ENCODE measurements around the gene KLHL35. TPM values are rescaled to one million over a fixed set of nuclear protein-coding genes. Genes with fewer than 3 reads are reported as not detected.

Gene KLHL35
- total RNA-seq, 1 experiment from 2014 or later: 0.83 TPM

- Histone ChIP-seq H3K4ac (ENCODE audit: low read depth, low read length) (no peak overlapping the region), H3K9me3 (ENCODE audit: control insufficient read depth, low read depth, low read length) (peaks cover under 1% of the 10 kb centered on the region), H3K18ac (ENCODE audit: insufficient read length, low read depth, low read length) (no peak overlapping the region), H2BK12ac (ENCODE audit: insufficient read length, low read depth, low read length) (no peak overlapping the region), H3K56ac (ENCODE audit: insufficient read length, low read depth, low read length) (no peak overlapping the region), H4K5ac (ENCODE audit: insufficient read length, low read depth, low read length) (no peak overlapping the region), H2BK5ac (ENCODE audit: insufficient read length, low read length) (no peak overlapping the region), H3K4me2 (ENCODE audit: insufficient read depth, insufficient read length, low read length) (no peak overlapping the region), H3K79me2 (ENCODE audit: insufficient read depth, low read length) (no peaks in the 10 kb centered on the region), H3K27me3 (ENCODE audit: insufficient read depth, low read length) (peaks cover 2% of the 10 kb centered on the region; the same call in 1 of the 2 replicates), H3K79me1 (ENCODE audit: insufficient read depth, low read depth, low read length, poor library complexity, severe bottlenecking) (no peaks in the 10 kb centered on the region), H3K4me1 (ENCODE audit: insufficient read depth, low read length) (no peaks in the 10 kb centered on the region), H3K23ac (ENCODE audit: insufficient read length, low read depth, low read length) (no peak overlapping the region), H2BK120ac (ENCODE audit: low read depth, low read length, poor library complexity, severe bottlenecking) (no peak overlapping the region), H2AK5ac (ENCODE audit: insufficient read length, low read length) (no peak overlapping the region), H3T11ph (ENCODE audit: low read length) (no peak overlapping the region), H3K9ac (ENCODE audit: extremely low read depth, insufficient read length, low read length) (no peak overlapping the region), H2BK15ac (ENCODE audit: low read depth, low read length) (no peak overlapping the region), H2BK20ac (ENCODE audit: low read depth, low read length, poor library complexity, severe bottlenecking) (no peak overlapping the region), H4K20me1 (ENCODE audit: control insufficient read depth, insufficient read depth, insufficient read length) (no peaks in the 10 kb centered on the region), H3K23me2 (ENCODE audit: insufficient read length, low read depth, low read length, poor library complexity, severe bottlenecking) (no peaks in the 10 kb centered on the region), H3K14ac (ENCODE audit: insufficient read depth, low read length) (no peak overlapping the region), H4K91ac (ENCODE audit: insufficient read length, low read depth, low read length) (no peak overlapping the region), H3K27ac (ENCODE audit: insufficient read length, low read depth, low read length) (no peak overlapping the region), H2AFZ (ENCODE audit: low read length) (no peak overlapping the region), H4K8ac (replicated peaks; ENCODE audit: insufficient read length, low read depth, low read length) (no peak overlapping the region)
- Mint-ChIP-seq H3K36me3 (ENCODE audit: insufficient read depth in 1 of 3, low read depth in 3 of 3) (peaks cover 14 to 18% (median 17%) of the 10 kb centered on the region in 3 experiments), H3K4me1 (peaks cover 10 to 16% of the 10 kb centered on the region in 2 experiments), H3K27ac (peak overlapping the region in 1 of 3 experiments; percentile 86; a peak in 1 of 7 replicates), H3K27me3 (ENCODE audit: low read depth) (peaks cover 15% of the 10 kb centered on the region), H3K4me3 (no peak overlapping the region), H3K9me3 (peaks cover 5 to 9% of the 10 kb centered on the region in 2 experiments)
- TF ChIP-seq, protein P1, sequence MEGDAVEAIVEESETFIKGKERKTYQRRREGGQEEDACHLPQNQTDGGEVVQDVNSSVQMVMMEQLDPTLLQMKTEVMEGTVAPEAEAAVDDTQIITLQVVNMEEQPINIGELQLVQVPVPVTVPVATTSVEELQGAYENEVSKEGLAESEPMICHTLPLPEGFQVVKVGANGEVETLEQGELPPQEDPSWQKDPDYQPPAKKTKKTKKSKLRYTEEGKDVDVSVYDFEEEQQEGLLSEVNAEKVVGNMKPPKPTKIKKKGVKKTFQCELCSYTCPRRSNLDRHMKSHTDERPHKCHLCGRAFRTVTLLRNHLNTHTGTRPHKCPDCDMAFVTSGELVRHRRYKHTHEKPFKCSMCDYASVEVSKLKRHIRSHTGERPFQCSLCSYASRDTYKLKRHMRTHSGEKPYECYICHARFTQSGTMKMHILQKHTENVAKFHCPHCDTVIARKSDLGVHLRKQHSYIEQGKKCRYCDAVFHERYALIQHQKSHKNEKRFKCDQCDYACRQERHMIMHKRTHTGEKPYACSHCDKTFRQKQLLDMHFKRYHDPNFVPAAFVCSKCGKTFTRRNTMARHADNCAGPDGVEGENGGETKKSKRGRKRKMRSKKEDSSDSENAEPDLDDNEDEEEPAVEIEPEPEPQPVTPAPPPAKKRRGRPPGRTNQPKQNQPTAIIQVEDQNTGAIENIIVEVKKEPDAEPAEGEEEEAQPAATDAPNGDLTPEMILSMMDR (conservative IDR thresholded peaks at IDR 0.05): no peak
- DNase-seq: no peak
- WGBS (ENCODE audit: extremely low coverage, insufficient read length, low lambda C conversion rate): no CpG with 5 or more reads among the region's 9 CpGs
These were observed 9.3 kb downstream of the KLHL35 start for GRCh38 chr11:75423721-75424120.
